GM12878 (cell line): ENCODE data around the gene TAPBP. TPM values are rescaled to one million over a fixed set of nuclear protein-coding genes. Genes with fewer than 3 reads are reported as not detected.

Experiments used
- ATAC-seq: fragments of 200-7000 bp; cut with Tn5 transposase; 3 replicates; pipeline ENCODE4 v1.9.1; 2020; ENCODE audit warnings: mild to moderate bottlenecking, moderate library complexity
- BruUV-seq: library from RNA; stranded (reverse); fragments of 400-500 nt; replicated peaks from 2 replicates; lab custom pipeline; 2021; lab: Mats Ljungman, UMichigan
- CTCF ChIA-PET: fragments of 300-600 bp; sonication (Branson Sonifier 250); formaldehyde crosslinking; extraction: SDS; loops from one replicate; lab custom pipeline; 2021; ENCODE audit warnings: inconsistent platforms; lab: Yijun Ruan, JAX
- POLR2A ChIA-PET: fragments of 350-600 bp; formaldehyde crosslinking; extraction: SDS; loops from one replicate; lab custom pipeline; 2021; ENCODE audit warnings: inconsistent platforms; lab: Charles Lee
- RAD21 ChIA-PET: fragments of 300-600 bp; sonication (Branson Sonifier 250); formaldehyde crosslinking; loops from one replicate; lab custom pipeline; 2023; ENCODE audit warnings: antibody characterized with exemption; ENCODE audit not compliant: unreplicated experiment; lab: Charles Lee
- SMC1A ChIA-PET: fragments of 300-600 bp; sonication (Branson Sonifier 250); formaldehyde crosslinking; loops from one replicate; lab custom pipeline; 2023; ENCODE audit not compliant: unreplicated experiment, uncharacterized antibody; lab: Charles Lee
- DNase-seq: peaks from one replicate; pipeline ENCODE4 v3.0.0-alpha.2; 2011; ENCODE audit warnings: low read depth, low spot score
- FAIRE-seq: peaks from 3 replicates; lab custom pipeline; 2011; peaks lifted over from hg19 to GRCh38; lab: Jason Lieb, UNC
- H2AFZ ChIP-seq: 2 replicates; pipeline ENCODE4 v1.6.0; 2011; ENCODE audit warnings: low read depth, low read length, control low read depth; ENCODE audit not compliant: control insufficient read depth
- H3K27ac ChIP-seq: 2 replicates; pipeline ENCODE4 v1.5.1; 2011; ENCODE audit warnings: control low read depth; ENCODE audit not compliant: control insufficient read depth, insufficient read depth
- H3K27me3 ChIP-seq, 2 experiments: replicated peaks in 1 of 2; 2 replicates each; pipeline versions ENCODE4 v1.6.0 to v1.6.1; 2011; ENCODE audit warnings: low read length in 1 of 2; ENCODE audit not compliant: control insufficient read depth in 2 of 2, insufficient read depth in 2 of 2
- H3K36me3 ChIP-seq, 2 experiments: 2 replicates each; pipeline ENCODE4 v1.5.1; 2011; ENCODE audit warnings: low read length in 1 of 2; ENCODE audit not compliant: control insufficient read depth in 2 of 2, insufficient read depth in 2 of 2
- H3K4me1 ChIP-seq: 2 replicates; pipeline ENCODE4 v1.6.1; 2011; ENCODE audit warnings: mild to moderate bottlenecking, low read length, moderate library complexity, mixed read lengths; ENCODE audit not compliant: control insufficient read depth, insufficient read depth
- H3K4me2 ChIP-seq: 2 replicates; pipeline ENCODE4 v1.6.0; 2011; ENCODE audit warnings: control low read depth; ENCODE audit not compliant: control insufficient read depth, insufficient read depth
- H3K4me3 ChIP-seq: fragments of 200-600 bp; sonication (generic); 2 replicates; pipeline ENCODE4 v1.5.1; 2016
- H3K79me2 ChIP-seq: 2 replicates; pipeline ENCODE4 v1.6.0; 2011; ENCODE audit warnings: low read length; ENCODE audit not compliant: control insufficient read depth, insufficient read depth
- H3K9ac ChIP-seq: 2 replicates; pipeline ENCODE4 v1.8.0; 2011; ENCODE audit warnings: low read length, control low read depth, mixed read lengths; ENCODE audit not compliant: control insufficient read depth, insufficient read depth
- H3K9me3 ChIP-seq: replicated peaks from 3 replicates; pipeline ENCODE4 v1.5.1; 2011; ENCODE audit warnings: mild to moderate bottlenecking, low read length; ENCODE audit not compliant: control insufficient read depth, insufficient read depth
- H4K20me1 ChIP-seq: 2 replicates; pipeline ENCODE4 v1.6.0; 2011; ENCODE audit not compliant: control insufficient read depth, insufficient read depth
- ASH2L ChIP-seq: fragments of 300-600, 200-600 bp; sonication (generic); IDR thresholded peaks from 2 replicates; pipeline ENCODE4 v1.6.1; 2017; ENCODE audit warnings: low read depth, mild to moderate bottlenecking, borderline replicate concordance
- ATF2 ChIP-seq: IDR thresholded peaks from 2 replicates; pipeline ENCODE4 v1.6.1; 2012; ENCODE audit warnings: low read length, inconsistent platforms
- BCL11A ChIP-seq: IDR thresholded peaks from 2 replicates; pipeline ENCODE4 v1.6.1; 2011; ENCODE audit warnings: low read depth, low read length
- BHLHE40 ChIP-seq, 2 experiments: fragments of 450-650 bp in 1 of 2; IDR thresholded peaks; 2 replicates each; pipeline ENCODE4 v1.6.1; 2011 to 2017; ENCODE audit warnings: low read depth in 2 of 2, borderline replicate concordance in 1 of 2, improper control_type of control experiment in 1 of 2, low read length in 1 of 2, mild to moderate bottlenecking in 1 of 2
- BRCA1 ChIP-seq: IDR thresholded peaks from 2 replicates; pipeline ENCODE4 v1.6.1; 2011; ENCODE audit warnings: low read depth, low read length, improper control_type of control experiment
- CBFB ChIP-seq: IDR thresholded peaks from 2 replicates; pipeline ENCODE4 v1.6.1; 2016; ENCODE audit warnings: antibody characterized with exemption, low read depth
- CEBPB ChIP-seq, 2 experiments: fragments of 150-350 bp in 1 of 2; IDR thresholded peaks; 2 replicates each; pipeline ENCODE4 v1.6.1; 2012 to 2014; ENCODE audit warnings: low read depth in 2 of 2, low read length in 2 of 2, borderline replicate concordance in 1 of 2, inconsistent platforms in 1 of 2
- CHD2 ChIP-seq: IDR thresholded peaks from 2 replicates; pipeline ENCODE4 v1.6.1; 2011; ENCODE audit warnings: low read depth, low read length, improper control_type of control experiment, borderline replicate concordance
- CREB1 ChIP-seq: IDR thresholded peaks from 2 replicates; pipeline ENCODE4 v1.6.1; 2012; ENCODE audit warnings: low read depth, mild to moderate bottlenecking, inconsistent platforms
- CREM ChIP-seq: IDR thresholded peaks from 2 replicates; pipeline ENCODE4 v1.6.1; 2014; ENCODE audit warnings: antibody characterized with exemption, low read depth
- FOXK2 ChIP-seq: fragments of 450-650 bp; IDR thresholded peaks from 2 replicates; pipeline ENCODE4 v1.6.1; 2017; ENCODE audit warnings: mild to moderate bottlenecking, moderate library complexity
- LARP7 ChIP-seq: fragments of 450-650 bp; IDR thresholded peaks from 2 replicates; pipeline ENCODE4 v1.6.1; 2017; ENCODE audit warnings: mild to moderate bottlenecking
- MTA2 ChIP-seq: fragments of 450-650 bp; IDR thresholded peaks from 2 replicates; pipeline ENCODE4 v1.6.1; 2016; ENCODE audit warnings: low read depth, mild to moderate bottlenecking, moderate library complexity
- POLR2A ChIP-seq: IDR thresholded peaks from 2 replicates; pipeline ENCODE4 v1.6.1; 2011; ENCODE audit warnings: low read depth, mild to moderate bottlenecking, low read length
- SMC3 ChIP-seq: IDR thresholded peaks from 2 replicates; pipeline ENCODE4 v1.6.1; 2011; ENCODE audit warnings: low read length, improper control_type of control experiment, borderline replicate concordance
- TARDBP ChIP-seq: IDR thresholded peaks from 2 replicates; pipeline ENCODE4 v1.6.1; 2016; ENCODE audit warnings: borderline replicate concordance
- WRNIP1 ChIP-seq: IDR thresholded peaks from 2 replicates; pipeline ENCODE4 v1.6.1; 2011; ENCODE audit warnings: low read depth, low read length, improper control_type of control experiment, borderline replicate concordance
- ZBTB33 ChIP-seq: fragments of 450-650 bp; IDR thresholded peaks from 2 replicates; pipeline ENCODE4 v1.6.1; 2017; ENCODE audit warnings: mild to moderate bottlenecking
- ZNF207 ChIP-seq: fragments of 450-650 bp; IDR thresholded peaks from 2 replicates; pipeline ENCODE4 v1.6.1; 2014; ENCODE audit warnings: antibody characterized with exemption, mild to moderate bottlenecking, borderline replicate concordance
- WGBS: methylation state at CpG from one replicate; pipeline ENCODE4 v1.1.6; 2016; ENCODE audit warnings: low lambda C conversion rate; ENCODE audit not compliant: insufficient replicate concordance, insufficient coverage; ENCODE audit errors: missing lambda C conversion rate; 5-methylcytosine and 5-hydroxymethylcytosine counted together
- in situ Hi-C: fragments of 300-500 bp; cut with MboI; formaldehyde crosslinking; loops from 9 replicates; pipeline ENCODE4 v1.14.3; 2018; ENCODE audit warnings: mixed read lengths
- intact Hi-C: fragments of 100-400 bp; cut with micrococcal nuclease; formaldehyde crosslinking; loops from one replicate; pipeline ENCODE4 v1.14.2; 2022; ENCODE audit not compliant: unreplicated experiment
- polyA plus RNA-seq, 11 experiments: library from polyadenylated mRNA; depleted of rRNA in 4 of 11; unstranded in 6 of 11; stranded (reverse) in 5 of 11; fragments of >200 nt; fragmentation: Nextera tagmentation in 4 of 11; fragmentation: Illumina TruSeq in 1 of 11; extraction: Ambion mirVana in 4 of 11; extraction: Trizol in 1 of 11; gene quantifications; 1 replicate in 1 of 11; 2 replicates in 10 of 11; pipeline versions ENCODE4 v1.2.1 to v1.2.3, GENCODE V29; 2011 to 2016; ENCODE audit warnings: inconsistent platforms in 2 of 11, missing spikeins in 2 of 11, low read depth in 1 of 11
- total RNA-seq, 4 experiments: library from RNA; depleted of rRNA in 3 of 4; stranded (reverse); fragments of >200 nt in 3 of 4; fragmentation: Illumina TruSeq in 1 of 4; extraction: Trizol in 1 of 4; gene quantifications; 2 replicates each; pipeline versions ENCODE4 v1.2.1 to v1.2.3, GENCODE V29; 2013 to 2021

TAPBP gene
- total and polyA plus RNA-seq, 10 of the 15 experiments (the other 5 are each of a cell fraction or from before 2014, with no cell fraction given), result 14.6 to 210 (median 78.1) TPM

- TF ChIP-seq TARDBP, result no peak
- TF ChIP-seq ASH2L, result no peak
- TF ChIP-seq CREM, result no peak
Observed at GRCh38 chr6:33277663-33278391, 36.1 kb downstream of the TAPBP start (continued).

GRCh38 chr6:33276864-33277662, 36.8 kb downstream of the TAPBP start, which contains the start of gene B3GALT4:
B3GALT4 (plus strand) TSS chr6:33277123; CDS start chr6:33277420, 297 bp downstream.
- POLR2A ChIA-PET, result interaction anchor here (0.7 to 3.9 kb wide), 15 partner anchors 10 to 306 kb away, joined by 3 to 38 read pairs (median 7); partner anchors contain the start of genes PFDN6, RGL2, SYNGAP1 and TAPBP
- whole genome bisulfite sequencing, result under 1% methylated on average over 68 of the region's 80 CpGs
- CTCF ChIA-PET, result interaction anchor here (0.9 to 3.9 kb wide), 10 partner anchors 11 to 148 kb away, joined by 3 to 30 read pairs (median 6); partner anchors contain the start of genes PFDN6, RGL2, WDR46 and ZBTB22
- ATAC-seq (peak; percentile 75), FAIRE-seq (no peak), DNase-seq (peak; percentile 49)
- Histone ChIP-seq H3K4me3 (peak within 1 kb of the TSS; percentile 87), H3K27me3 (no peaks in the 10 kb centered on the region), H3K27ac (peak within 1 kb of the TSS; percentile 86), H4K20me1 (peaks cover 6% of the 10 kb centered on the region), H3K79me2 (peaks cover 53% of the 10 kb centered on the region), H3K4me1 (peaks cover 22% of the 10 kb centered on the region), H3K9me3 (no peaks in the 10 kb centered on the region), H3K4me2 (peak within 1 kb of the TSS; percentile 83), H3K9ac (peak within 1 kb of the TSS; percentile 88), H3K36me3 (peaks cover 22 to 25% of the 10 kb centered on the region in 2 experiments), H2AFZ (peak within 1 kb of the TSS; percentile 71)
- no TSS peak for BruUV-seq
- in situ Hi-C loops, result no loop called here
- intact Hi-C loops, result loop anchor here (1.0 to 5.0 kb wide), 5 partner anchors 12 to 115 kb away; partner anchors contain the start of genes KIFC1, PFDN6, TAPBP and WDR46
- SMC1A ChIA-PET, result interaction anchor here (0.7 to 3.6 kb wide), 13 partner anchors 8 to 154 kb away, joined by 3 to 25 read pairs (median 4); partner anchors contain the start of genes CUTA, PFDN6, RGL2 and WDR46
- RAD21 ChIA-PET, result interaction anchor here (0.6 to 2.4 kb wide), 12 partner anchors 12 to 148 kb away, joined by 3 to 14 read pairs (median 7); partner anchors contain the start of genes PFDN6, RGL2, WDR46 and ZBTB22
- TF ChIP-seq FOXK2 (no peak), ATF2 (no peak), BCL11A (0 out of 2 replicates have a peak, but pooled peaks have one; percentile 3), SMC3 (no peak), POLR2A (peak; percentile 92), ZNF207 (peak; percentile 81; the same call in 1 of the 2 replicates), ZBTB33 (no peak), BHLHE40 (IDR thresholded peaks at IDR 0.05; ENCODE audit: borderline replicate concordance in 1 of 2, low read depth in 2 of 2, low read length in 1 of 2) (peak; percentile 10 to 82; a peak in 2 of 4 replicates), WRNIP1 (no peak), CBFB (no peak), MTA2 (no peak), CREB1 (no peak), LARP7 (peak; percentile 99), CHD2 (peak; percentile 84), CEBPB (IDR thresholded peaks at IDR 0.05; ENCODE audit: borderline replicate concordance in 1 of 2, low read depth in 2 of 2, low read length in 2 of 2) (no peak), BRCA1 (0 out of 2 replicates have a peak, but pooled peaks have one; percentile 16)
